ENCODE measurements around the gene PPEF1. TPM values are rescaled to one million over a fixed set of nuclear protein-coding genes. Genes with fewer than 3 reads are reported as not detected.

The PPEF1 gene
- total and polyA plus RNA-seq, 9 of the 15 experiments (the other 6 are each of a cell fraction or from before 2014, with no cell fraction given) = not detected

GRCh38 chrX:18687856-18688495 lies 19.5 kb upstream of the PPEF1 start:
- H3K27ac ChIP-seq (ENCODE audit: extremely low read depth, low read depth, low read length) = no peak overlapping the region
- no peaks in the 10 kb centered on the region for H3K9me3 ChIP-seq (replicated peaks; ENCODE audit: control insufficient read depth, insufficient read depth, low read depth, low read length)
- in situ Hi-C loops (cut with MboI) = no loop called here
- no peaks in the 10 kb centered on the region for H3K4me1 ChIP-seq (replicated peaks in 1 of 2; ENCODE audit: control insufficient read depth in 2 of 2, insufficient read depth in 2 of 2, low read length in 2 of 2)
- TF ChIP-seq EHMT2 (IDR thresholded peaks at IDR 0.05) (no peak), ZNF134 (CRISPR knock-in tag; conservative IDR thresholded peaks at IDR 0.05) (no peak), MED1 (CRISPR knock-in tag; IDR thresholded peaks at IDR 0.05; ENCODE audit: borderline replicate concordance) (no peak), JUND (IDR thresholded peaks at IDR 0.05; ENCODE audit: borderline replicate concordance, low read depth, low read length) (no peak), JUND (tag; IDR thresholded peaks at IDR 0.05; ENCODE audit: borderline replicate concordance, low read depth, low read length) (no peak), FOS (IDR thresholded peaks at IDR 0.05; ENCODE audit: extremely low read depth, insufficient read length) (no peak), TOE1 (IDR thresholded peaks at IDR 0.05; ENCODE audit: borderline replicate concordance) (no peak), TOE1 (CRISPR knock-in tag; IDR thresholded peaks at IDR 0.05; ENCODE audit: borderline replicate concordance, low read depth) (no peak), TAF7 (tag; IDR thresholded peaks at IDR 0.05) (no peak), HCFC1 (IDR thresholded peaks at IDR 0.05; ENCODE audit: low read depth, low read length) (no peak), XRCC4 (IDR thresholded peaks at IDR 0.05; ENCODE audit: extremely low read depth, insufficient read depth, insufficient read length) (no peak), HEY1 (CRISPR knock-in tag; IDR thresholded peaks at IDR 0.05; ENCODE audit: borderline replicate concordance) (no peak)
- TF ChIP-seq, protein P1, sequence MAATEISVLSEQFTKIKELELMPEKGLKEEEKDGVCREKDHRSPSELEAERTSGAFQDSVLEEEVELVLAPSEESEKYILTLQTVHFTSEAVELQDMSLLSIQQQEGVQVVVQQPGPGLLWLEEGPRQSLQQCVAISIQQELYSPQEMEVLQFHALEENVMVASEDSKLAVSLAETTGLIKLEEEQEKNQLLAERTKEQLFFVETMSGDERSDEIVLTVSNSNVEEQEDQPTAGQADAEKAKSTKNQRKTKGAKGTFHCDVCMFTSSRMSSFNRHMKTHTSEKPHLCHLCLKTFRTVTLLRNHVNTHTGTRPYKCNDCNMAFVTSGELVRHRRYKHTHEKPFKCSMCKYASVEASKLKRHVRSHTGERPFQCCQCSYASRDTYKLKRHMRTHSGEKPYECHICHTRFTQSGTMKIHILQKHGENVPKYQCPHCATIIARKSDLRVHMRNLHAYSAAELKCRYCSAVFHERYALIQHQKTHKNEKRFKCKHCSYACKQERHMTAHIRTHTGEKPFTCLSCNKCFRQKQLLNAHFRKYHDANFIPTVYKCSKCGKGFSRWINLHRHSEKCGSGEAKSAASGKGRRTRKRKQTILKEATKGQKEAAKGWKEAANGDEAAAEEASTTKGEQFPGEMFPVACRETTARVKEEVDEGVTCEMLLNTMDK (IDR thresholded peaks at IDR 0.05; ENCODE audit: borderline replicate concordance, insufficient read depth, low read depth, low read length, poor library complexity, severe bottlenecking) = no peak
- TF ChIP-seq, protein P2, sequence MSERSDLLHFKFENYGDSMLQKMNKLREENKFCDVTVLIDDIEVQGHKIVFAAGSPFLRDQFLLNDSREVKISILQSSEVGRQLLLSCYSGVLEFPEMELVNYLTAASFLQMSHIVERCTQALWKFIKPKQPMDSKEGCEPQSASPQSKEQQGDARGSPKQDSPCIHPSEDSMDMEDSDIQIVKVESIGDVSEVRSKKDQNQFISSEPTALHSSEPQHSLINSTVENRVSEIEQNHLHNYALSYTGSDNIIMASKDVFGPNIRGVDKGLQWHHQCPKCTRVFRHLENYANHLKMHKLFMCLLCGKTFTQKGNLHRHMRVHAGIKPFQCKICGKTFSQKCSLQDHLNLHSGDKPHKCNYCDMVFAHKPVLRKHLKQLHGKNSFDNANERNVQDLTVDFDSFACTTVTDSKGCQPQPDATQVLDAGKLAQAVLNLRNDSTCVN (CRISPR knock-in tag; IDR thresholded peaks at IDR 0.05) = no peak
- no peaks in the 10 kb centered on the region for H4K20me1 ChIP-seq (replicated peaks; ENCODE audit: control insufficient read depth, insufficient read depth, low read length)
- POLR2A ChIA-PET = no interaction called here
- no peaks in the 10 kb centered on the region for H3K36me3 ChIP-seq (ENCODE audit: control insufficient read depth, insufficient read depth, low read length)
- no peak overlapping the region for H2AFZ ChIP-seq (ENCODE audit: low read depth, low read length)
- ATAC-seq = no peak
- H3K9me1 ChIP-seq (ENCODE audit: control insufficient read depth, insufficient read depth, low read length) = no peaks in the 10 kb centered on the region
- no peak overlapping the region for H3K9ac ChIP-seq (ENCODE audit: insufficient read depth in 1 of 2, low read depth in 2 of 2, low read length in 2 of 2)
- intact Hi-C loops (cut with micrococcal nuclease) = no loop called here
- CTCF ChIA-PET (ENCODE audit: low intra/inter-chr PET ratio) = no interaction called here
- DNase-seq (ENCODE audit: extremely low read depth in 1 of 4, low spot score in 3 of 4) = no peak
- WGBS (ENCODE audit: insufficient coverage, low coverage, missing lambda C conversion rate) = 7% methylated on average over 5 of the region's 7 CpGs
- peaks cover 0 to 19% of the 10 kb centered on the region in 2 experiments; a peak in 2 of 5 replicates for H3K27me3 ChIP-seq (ENCODE audit: control insufficient read depth in 2 of 2, insufficient read depth in 2 of 2, low read length in 2 of 2)
- no peak overlapping the region for H3K4me3 ChIP-seq
- H3K4me2 ChIP-seq (ENCODE audit: insufficient read depth, low read length) = no peak overlapping the region
- no peaks in the 10 kb centered on the region for H3K79me2 ChIP-seq (ENCODE audit: control insufficient read depth, insufficient read depth, low read length)
- FAIRE-seq = no peak
- BruUV-seq (replicated peaks) = no TSS peak
